Ishikawa (cell line): ENCODE measurements around the gene CREG2.

ENCODE experiments used
- CEBPB ChIP-seq: IDR thresholded peaks from 2 replicates; pipeline ENCODE4 v1.6.1; 2012
- EGR1 ChIP-seq: IDR thresholded peaks from 2 replicates; pipeline ENCODE4 v1.6.1; 2012
- EP300 ChIP-seq: IDR thresholded peaks from 2 replicates; pipeline ENCODE4 v1.6.1; 2012; ENCODE audit warnings: borderline replicate concordance
- FOXM1 ChIP-seq: IDR thresholded peaks from 2 replicates; pipeline ENCODE4 v1.6.1; 2012; ENCODE audit warnings: low read depth, borderline replicate concordance
- MAX ChIP-seq: IDR thresholded peaks from 2 replicates; pipeline ENCODE4 v1.6.1; 2012
- NFIC ChIP-seq: IDR thresholded peaks from 2 replicates; pipeline ENCODE4 v1.6.1; 2012
- RAD21 ChIP-seq: IDR thresholded peaks from 2 replicates; pipeline ENCODE4 v1.6.1; 2012; ENCODE audit warnings: low read depth
- REST ChIP-seq: IDR thresholded peaks from 2 replicates; pipeline ENCODE4 v1.6.1; 2012; ENCODE audit warnings: low read depth, mild to moderate bottlenecking
- TAF1 ChIP-seq: IDR thresholded peaks from 2 replicates; pipeline ENCODE4 v1.6.1; 2012; ENCODE audit warnings: low read depth, mild to moderate bottlenecking
- TCF12 ChIP-seq: IDR thresholded peaks from 2 replicates; pipeline ENCODE4 v1.6.1; 2012; ENCODE audit warnings: low read depth
- YY1 ChIP-seq: IDR thresholded peaks from 2 replicates; pipeline ENCODE4 v1.6.1; 2012; ENCODE audit warnings: low read depth

- TF ChIP-seq EP300 (no peak), YY1 (no peak), EGR1 (no peak), REST (no peak), MAX (no peak), TAF1 (no peak), RAD21 (no peak), CEBPB (no peak), NFIC (no peak), TCF12 (no peak), FOXM1 (no peak)
Measured at GRCh38 chr2:101342625-101343008, 44.7 kb downstream of the CREG2 start.
